SKM-1 (cell line): Measurements from ENCODE around the gene LARGE1.

Experiments used
- DNase-seq: peaks from one replicate; lab custom pipeline; 2025; ENCODE audit not compliant: unreplicated experiment; lab: John Stamatoyannopoulos, UW

LARGE1 gene

GRCh38 chr22:33669746-33670145, 250.5 kb downstream of the LARGE1 start:
- DNase-seq, result no peak

GRCh38 chr22:33666961-33667619, 253.2 kb downstream of the LARGE1 start:
- DNase-seq, result no peak

- no peak for DNase-seq
Observed at GRCh38 chr22:33666279-33666960, 253.9 kb downstream of the LARGE1 start.

GRCh38 chr22:33659448-33659847, 260.8 kb downstream of the LARGE1 start:
- no peak for DNase-seq

GRCh38 chr22:33658775-33659174, 261.5 kb downstream of the LARGE1 start:
- no peak for DNase-seq

- DNase-seq, result no peak
Observed at GRCh38 chr22:33657670-33658069, 262.6 kb downstream of the LARGE1 start.

GRCh38 chr22:33656808-33657628, 263.3 kb downstream of the LARGE1 start:
- DNase-seq, result no peak

- DNase-seq, result no peak
Observed at GRCh38 chr22:33654173-33654895, 265.9 kb downstream of the LARGE1 start.

GRCh38 chr22:33653532-33654063, 266.7 kb downstream of the LARGE1 start:
- DNase-seq, result no peak

- DNase-seq, result no peak
Observed at GRCh38 chr22:33652615-33653014, 267.7 kb downstream of the LARGE1 start.

- DNase-seq, result no peak
Observed at GRCh38 chr22:33650244-33650643, 270.0 kb downstream of the LARGE1 start.

GRCh38 chr22:33648478-33648877, 271.8 kb downstream of the LARGE1 start:
- DNase-seq, result no peak

GRCh38 chr22:33640900-33641299, 279.4 kb downstream of the LARGE1 start:
- no peak for DNase-seq

- no peak for DNase-seq
Observed at GRCh38 chr22:33639588-33640254, 280.6 kb downstream of the LARGE1 start.

GRCh38 chr22:33635766-33636165, 284.5 kb downstream of the LARGE1 start:
- no peak for DNase-seq

GRCh38 chr22:33631777-33632176, 288.5 kb downstream of the LARGE1 start:
- DNase-seq, result no peak

- no peak for DNase-seq
Observed at GRCh38 chr22:33625959-33626358, 294.3 kb downstream of the LARGE1 start.

- DNase-seq, result no peak
Observed at GRCh38 chr22:33620085-33620484, 300.2 kb downstream of the LARGE1 start.

- DNase-seq, result no peak
Observed at GRCh38 chr22:33606504-33606903, 313.8 kb downstream of the LARGE1 start.

- no peak for DNase-seq
Observed at GRCh38 chr22:33605666-33606065, 314.6 kb downstream of the LARGE1 start.
